Stomach (tissue), 9 donors: ENCODE measurements around the gene ABCA13. TPM values are rescaled to one million over a fixed set of nuclear protein-coding genes. Genes with fewer than 3 reads are reported as not detected.

ENCODE experiments used
- DNase-seq, 2 donors: peaks; one replicate each; pipeline versions ENCODE4 v3.0.0 to v3.0.0-alpha.2; 2013 to 2019
- H3K27ac ChIP-seq, 5 donors: fragments of 200-600 bp in 4 of 5; sonication (generic) in 4 of 5; one replicate each; pipeline ENCODE4 v1.5.1; 2013 to 2019; ENCODE audit warnings: mild to moderate bottlenecking in 1 of 5, moderate library complexity in 1 of 5
- H3K27me3 ChIP-seq, 3 donors: fragments of 200-600 bp; sonication (generic); one replicate each; pipeline ENCODE4 v1.5.1; 2017 to 2019; ENCODE audit warnings: mixed run types in 1 of 3
- H3K36me3 ChIP-seq, 4 donors: fragments of 200-600 bp; sonication (generic); 1 replicate in 3 of 4; 2 replicates in 1 of 4; pipeline ENCODE4 v1.5.1; 2016 to 2019
- H3K4me1 ChIP-seq, 4 donors: fragments of 200-600 bp; sonication (generic); one replicate each; pipeline ENCODE4 v1.5.1; 2016 to 2019
- H3K4me3 ChIP-seq, 4 donors: fragments of 200-600 bp; sonication (generic) in 3 of 4; one replicate each; pipeline ENCODE4 v1.5.1; 2016 to 2019; ENCODE audit warnings: mild to moderate bottlenecking in 1 of 4
- H3K9me3 ChIP-seq, 4 donors: fragments of 200-600 bp; sonication (generic); one replicate each; pipeline ENCODE4 v1.5.1; 2016 to 2019
- CTCF ChIP-seq, 7 experiments: fragments of 450-650 bp in 4 of 7; fragments of 200-600 bp in 3 of 7; sonication (generic) in 3 of 7; IDR thresholded peaks; one replicate each; pipeline ENCODE4 v1.5.1; 2016 to 2019; ENCODE audit warnings: antibody characterized with exemption in 7 of 7, control low read depth in 2 of 7, mild to moderate bottlenecking in 1 of 7
- EP300 ChIP-seq: sonication (generic); formaldehyde crosslinking; IDR thresholded peaks from one replicate; pipeline ENCODE4 v1.6.1; 2017; ENCODE audit warnings: antibody characterized with exemption
- POLR2A ChIP-seq, 4 donors: fragments of 450-650 bp; IDR thresholded peaks; one replicate each; pipeline ENCODE4 v1.6.1; 2016; ENCODE audit warnings: antibody characterized with exemption in 4 of 4, control low read depth in 2 of 4, mild to moderate bottlenecking in 1 of 4, moderate library complexity in 1 of 4
- POLR2AphosphoS5 ChIP-seq, 3 donors: sonication (generic); formaldehyde crosslinking; IDR thresholded peaks; one replicate each; pipeline ENCODE4 v1.6.1; 2016; ENCODE audit warnings: antibody characterized with exemption in 3 of 3
- WGBS, 5 donors: extraction: QIAGEN DNeasy Blood & Tissue Kit in 3 of 5; methylation state at CpG; one replicate each; pipeline versions ENCODE4 v1.1.5 to v1.1.7; 2013 to 2018; 5-methylcytosine and 5-hydroxymethylcytosine counted together
- intact Hi-C: fragments of 100-400 bp; cut with DNase I; formaldehyde crosslinking; loops from one replicate; pipeline ENCODE4 v1.15.1; 2023; ENCODE audit warnings: low total_unique reads
- polyA plus RNA-seq, 3 donors: library from polyadenylated mRNA; stranded (reverse); fragments of 200-250 nt; gene quantifications; one replicate each; pipeline ENCODE4 v1.2.3, GENCODE V29; 2013
- total RNA-seq, 5 donors: library from RNA; depleted of rRNA; stranded (reverse); fragments of >200 nt; gene quantifications; one replicate each; pipeline versions ENCODE4 v1.1.0 to v1.2.3, GENCODE V29; 2014 to 2016
- donor health status: healthy with polysubstance abuse.
- donor health status: Bipolar disorder and iron deficiency.
- donor health status: healthy.

ABCA13 gene
- total and polyA plus RNA-seq, 8 donors = under 0.01 to 0.92 (median 0.50) TPM; not detected in 5

- no peak for TF ChIP-seq EP300
- no peak for TF ChIP-seq POLR2A (IDR thresholded peaks at IDR 0.05)
- no peak for TF ChIP-seq CTCF (IDR thresholded peaks at IDR 0.05)
- TF ChIP-seq POLR2AphosphoS5 (IDR thresholded peaks at IDR 0.05) = no peak
- no peak overlapping the region for H3K4me3 ChIP-seq
- H3K27me3 ChIP-seq = no peaks in the 10 kb centered on the region
- no peaks in the 10 kb centered on the region for H3K36me3 ChIP-seq
- 49 to 61% (median 53%) methylated on average over 5 of the region's 5 CpGs for WGBS, 5 donors
- DNase-seq = peak in 1 of 2 donors; percentile 34
- no peak overlapping the region for H3K27ac ChIP-seq
- intact Hi-C loops = no loop called here
- no peaks in the 10 kb centered on the region for H3K4me1 ChIP-seq
- H3K9me3 ChIP-seq = peaks cover 0 to 8% (median 4%) of the 10 kb centered on the region in 4 donors
These were observed 489.1 kb downstream of the ABCA13 start for GRCh38 chr7:48660306-48660870.

- intact Hi-C loops = no loop called here
- H3K36me3 ChIP-seq = no peaks in the 10 kb centered on the region
- WGBS, 5 donors = 80 to 90% (median 88%) methylated on average over 4 of the region's 4 CpGs
These were observed 493.0 kb downstream of the ABCA13 start for GRCh38 chr7:48664241-48664640.

GRCh38 chr7:48665353-48666135, 494.3 kb downstream of the ABCA13 start:
- TF ChIP-seq POLR2AphosphoS5 (IDR thresholded peaks at IDR 0.05) (no peak), EP300 (no peak), POLR2A (IDR thresholded peaks at IDR 0.05) (no peak), CTCF (IDR thresholded peaks at IDR 0.05) (no peak)
- Histone ChIP-seq H3K27ac (no peak overlapping the region), H3K36me3 (no peaks in the 10 kb centered on the region), H3K4me1 (no peaks in the 10 kb centered on the region), H3K4me3 (no peak overlapping the region), H3K9me3 (peaks cover 0 to 7% (median 0%) of the 10 kb centered on the region in 4 donors), H3K27me3 (no peaks in the 10 kb centered on the region)
- intact Hi-C loops = no loop called here
- 43 to 56% (median 53%) methylated on average over 4 of the region's 4 CpGs for WGBS, 5 donors
- DNase-seq = no peak

More at GRCh38 chr7:48664241-48664640, 493.0 kb downstream of the ABCA13 start:
- Histone ChIP-seq H3K27me3 (no peaks in the 10 kb centered on the region), H3K4me1 (no peaks in the 10 kb centered on the region), H3K27ac (no peak overlapping the region), H3K9me3 (peaks cover 0 to 7% (median 0%) of the 10 kb centered on the region in 4 donors), H3K4me3 (no peak overlapping the region)
- DNase-seq = no peak
- TF ChIP-seq EP300 (no peak), CTCF (IDR thresholded peaks at IDR 0.05) (no peak)

GRCh38 chr7:48667407-48667806, 496.1 kb downstream of the ABCA13 start:
- Histone ChIP-seq H3K36me3 (no peaks in the 10 kb centered on the region), H3K4me1 (no peaks in the 10 kb centered on the region), H3K9me3 (peaks cover 0 to 7% (median 2%) of the 10 kb centered on the region in 4 donors), H3K27ac (no peak overlapping the region), H3K4me3 (no peak overlapping the region), H3K27me3 (no peaks in the 10 kb centered on the region)
- no peak for TF ChIP-seq CTCF (IDR thresholded peaks at IDR 0.05)
- no peak for TF ChIP-seq EP300
- no peak for TF ChIP-seq POLR2A (IDR thresholded peaks at IDR 0.05)
- TF ChIP-seq POLR2AphosphoS5 (IDR thresholded peaks at IDR 0.05) = no peak
- no peak for DNase-seq
- intact Hi-C loops = no loop called here
- WGBS, 5 donors = 35 to 62% (median 60%) methylated on average over 1 of the region's 1 CpG
